Sciatic nerve (tissue), 2 donors: ENCODE measurements around the gene ADAP1. TPM values are rescaled to one million over a fixed set of nuclear protein-coding genes. Genes with fewer than 3 reads are reported as not detected.

Experiments used
- ATAC-seq: fragments of 200-7000 bp; cut with Tn5 transposase; one replicate; pipeline ENCODE4 v1.9.1; 2020; ENCODE audit warnings: mild to moderate bottlenecking, moderate library complexity
- DNase-seq: peaks from one replicate; pipeline ENCODE4 v3.0.0-alpha.2; 2020; ENCODE audit warnings: low spot score
- intact Hi-C: fragments of 100-400 bp; cut with DNase I; formaldehyde crosslinking; loops from one replicate; pipeline ENCODE4 v1.14.2; 2022
- total RNA-seq: library from RNA; stranded (reverse); fragmentation: NEBNext Ultra II Directional; extraction: Animal tissue kit (Norgen Biotek cat#: 25700); gene quantifications from one replicate; pipeline ENCODE4 v1.2.1, GENCODE V29; 2021
- donor health status: DM: no; HTN: no; CAD: no.
- donor health status: DM: no; HTN: no; CAD: no.

Gene ADAP1
- total RNA-seq, 1 donor from 2014 or later: 42.8 TPM

- intact Hi-C loops: loop anchor here (5.0 kb wide), 1 partner anchor 45 kb away; the partner anchor contains the start of gene ADAP1
- peak; percentile 3 for ATAC-seq
- no peak for DNase-seq
These were observed 47.1 kb downstream of the ADAP1 start for GRCh38 chr7:907158-907980.

- ATAC-seq (no peak), DNase-seq (no peak)
- intact Hi-C loops: loop anchor here (5.0 kb wide), 1 partner anchor 46 kb away; the partner anchor contains the start of gene ADAP1
These were observed 47.7 kb downstream of the ADAP1 start for GRCh38 chr7:906776-907157.

GRCh38 chr7:904847-905246, 49.6 kb downstream of the ADAP1 start:
- no peak for ATAC-seq
- DNase-seq: no peak
- intact Hi-C loops: loop anchor here (5.0 kb wide), 1 partner anchor 47 kb away; the partner anchor contains the start of gene ADAP1

GRCh38 chr7:903921-904755, 50.3 kb downstream of the ADAP1 start:
- DNase-seq (no peak), ATAC-seq (no peak)
- intact Hi-C loops: no loop called here

GRCh38 chr7:902996-903395, 51.5 kb downstream of the ADAP1 start:
- ATAC-seq: no peak
- no peak for DNase-seq
- intact Hi-C loops: no loop called here

GRCh38 chr7:901388-902154, 52.9 kb downstream of the ADAP1 start:
- peak; percentile 75 for ATAC-seq
- peak; percentile 87 for DNase-seq
- intact Hi-C loops: no loop called here

GRCh38 chr7:901041-901387, 53.5 kb downstream of the ADAP1 start:
- DNase-seq: no peak
- intact Hi-C loops: no loop called here
- peak; percentile 36 for ATAC-seq

GRCh38 chr7:900331-901040, 54.0 kb downstream of the ADAP1 start:
- ATAC-seq: no peak
- no peak for DNase-seq
- intact Hi-C loops: no loop called here

GRCh38 chr7:899806-900205, 54.7 kb downstream of the ADAP1 start:
- no peak for DNase-seq
- no peak for ATAC-seq
- intact Hi-C loops: no loop called here

GRCh38 chr7:898855-899681, 55.4 kb downstream of the ADAP1 start:
- ATAC-seq (no peak), DNase-seq (no peak)

GRCh38 chr7:898460-898854, 56.0 kb downstream of the ADAP1 start:
- DNase-seq (no peak), ATAC-seq (no peak)
- intact Hi-C loops: no loop called here

More at GRCh38 chr7:898855-899681, 55.4 kb downstream of the ADAP1 start:
- intact Hi-C loops: no loop called here

- DNase-seq: no peak
- intact Hi-C loops: no loop called here
- no peak for ATAC-seq
These were observed 56.6 kb downstream of the ADAP1 start for GRCh38 chr7:897771-898376.

GRCh38 chr7:897086-897485, 57.4 kb downstream of the ADAP1 start:
- no peak for ATAC-seq
- no peak for DNase-seq
- intact Hi-C loops: no loop called here

GRCh38 chr7:896346-897075, 58.0 kb downstream of the ADAP1 start:
- intact Hi-C loops: no loop called here
- ATAC-seq (no peak), DNase-seq (no peak)

- intact Hi-C loops: no loop called here
- no peak for DNase-seq
- ATAC-seq: no peak
These were observed 58.9 kb downstream of the ADAP1 start for GRCh38 chr7:895451-896052.

- ATAC-seq: no peak
- intact Hi-C loops: no loop called here
- DNase-seq: no peak
These were observed 59.5 kb downstream of the ADAP1 start for GRCh38 chr7:894927-895450.
